ENCODE measurements around the gene ZNG1A.
"Not testable (repeated sequence)": the region's sequence is repeated elsewhere in the genome, so short reads cannot be mapped to it uniquely, and the experiment has no call there.

ZNG1A gene

GRCh38 chr9:219670-220365 lies 41.0 kb upstream of the ZNG1A start:
- CTCF ChIA-PET: interaction anchor here (0.8 to 1.2 kb wide), 3 partner anchors 9 to 75 kb away, joined by 3 read pairs; no protein-coding TSS in a partner anchor
- peaks cover 37 to 71% (median 48%) of the 10 kb centered on the region in 4 experiments for H3K4me1 ChIP-seq (ENCODE audit: control extremely low read depth in 1 of 4, control insufficient read depth in 4 of 4, insufficient read depth in 4 of 4, low read length in 3 of 4)
- no peak for DNase-seq
- H3K36me3 ChIP-seq (ENCODE audit: control insufficient read depth in 4 of 4, insufficient read depth in 4 of 4, low read length in 3 of 4): no peaks in the 10 kb centered on the region
- no peak overlapping the region for H3K27ac ChIP-seq (ENCODE audit: insufficient read depth in 1 of 2, low read depth in 1 of 2, low read length in 2 of 2, poor library complexity in 1 of 2, severe bottlenecking in 2 of 2)
- H3K9me3 ChIP-seq (ENCODE audit: control extremely low read depth in 1 of 5, control insufficient read depth in 4 of 5, insufficient read depth in 2 of 5, low read depth in 1 of 5, low read length in 4 of 5): no peaks in the 10 kb centered on the region
- no peak overlapping the region for H3K4me3 ChIP-seq (ENCODE audit: control insufficient read depth in 1 of 7, extremely low read depth in 1 of 7, insufficient read depth in 4 of 7, low read depth in 2 of 7, low read length in 6 of 7)
- H3K27me3 ChIP-seq (replicated peaks in 2 of 5; ENCODE audit: control insufficient read depth in 4 of 5, insufficient read depth in 5 of 5, low read length in 4 of 5): no peaks in the 10 kb centered on the region
- POLR2A ChIA-PET: interaction anchor here (0.6 kb wide), 1 partner anchor 87 kb away, joined by 7 read pairs; no protein-coding TSS in a partner anchor
- 89% methylated on average over 4 of the region's 7 CpGs for WGBS (ENCODE audit: insufficient coverage)

GRCh38 chr9:219036-219435 lies 40.2 kb upstream of the ZNG1A start:
- H3K36me3 ChIP-seq (ENCODE audit: control insufficient read depth in 4 of 4, insufficient read depth in 4 of 4, low read length in 3 of 4); H3K27ac ChIP-seq (ENCODE audit: insufficient read depth in 1 of 2, low read depth in 1 of 2, low read length in 2 of 2, poor library complexity in 1 of 2, severe bottlenecking in 2 of 2); H3K9me3 ChIP-seq (ENCODE audit: control extremely low read depth in 1 of 5, control insufficient read depth in 4 of 5, insufficient read depth in 2 of 5, low read depth in 1 of 5, low read length in 4 of 5); POLR2A ChIA-PET; H3K27me3 ChIP-seq (replicated peaks in 2 of 5; ENCODE audit: control insufficient read depth in 4 of 5, insufficient read depth in 5 of 5, low read length in 4 of 5); H3K4me3 ChIP-seq (ENCODE audit: control insufficient read depth in 1 of 7, extremely low read depth in 1 of 7, insufficient read depth in 4 of 7, low read depth in 2 of 7, low read length in 6 of 7); DNase-seq: not testable (repeated sequence)
- whole genome bisulfite sequencing (ENCODE audit: insufficient coverage): 92% methylated on average over 4 of the region's 7 CpGs
- H3K4me1 ChIP-seq (ENCODE audit: control extremely low read depth in 1 of 4, control insufficient read depth in 4 of 4, insufficient read depth in 4 of 4, low read length in 3 of 4): peaks cover 29 to 67% (median 40%) of the 10 kb centered on the region in 4 experiments
- CTCF ChIA-PET: interaction anchor here (1.2 kb wide), 1 partner anchor 17 kb away, joined by 3 read pairs; no protein-coding TSS in a partner anchor

- no peak for DNase-seq
- CTCF ChIA-PET: interaction anchor here (0.9 kb wide), 1 partner anchor 48 kb away, joined by 3 read pairs; no protein-coding TSS in a partner anchor
- no peaks in the 10 kb centered on the region for H3K27me3 ChIP-seq (replicated peaks in 2 of 5; ENCODE audit: control insufficient read depth in 4 of 5, insufficient read depth in 5 of 5, low read length in 4 of 5)
- H3K4me1 ChIP-seq (ENCODE audit: control extremely low read depth in 1 of 4, control insufficient read depth in 4 of 4, insufficient read depth in 4 of 4, low read length in 3 of 4): peaks cover 20 to 56% (median 29%) of the 10 kb centered on the region in 4 experiments
- no peak overlapping the region for H3K4me3 ChIP-seq (ENCODE audit: control insufficient read depth in 1 of 7, extremely low read depth in 1 of 7, insufficient read depth in 4 of 7, low read depth in 2 of 7, low read length in 6 of 7)
- H3K9me3 ChIP-seq (ENCODE audit: control extremely low read depth in 1 of 5, control insufficient read depth in 4 of 5, insufficient read depth in 2 of 5, low read depth in 1 of 5, low read length in 4 of 5): no peaks in the 10 kb centered on the region
- POLR2A ChIA-PET: no interaction called here
- no CpG with 5 or more reads among the region's 2 CpGs for WGBS (ENCODE audit: insufficient coverage)
- H3K36me3 ChIP-seq (ENCODE audit: control insufficient read depth in 4 of 4, insufficient read depth in 4 of 4, low read length in 3 of 4): no peaks in the 10 kb centered on the region
- H3K27ac ChIP-seq (ENCODE audit: insufficient read depth in 1 of 2, low read depth in 1 of 2, low read length in 2 of 2, poor library complexity in 1 of 2, severe bottlenecking in 2 of 2): no peak overlapping the region
Observed at GRCh38 chr9:217950-218349, 39.1 kb upstream of the ZNG1A start.

GRCh38 chr9:216866-217265 lies 38.0 kb upstream of the ZNG1A start:
- no peaks in the 10 kb centered on the region for H3K36me3 ChIP-seq (ENCODE audit: control insufficient read depth in 4 of 4, insufficient read depth in 4 of 4, low read length in 3 of 4)
- H3K9me3 ChIP-seq (ENCODE audit: control extremely low read depth in 1 of 5, control insufficient read depth in 4 of 5, insufficient read depth in 2 of 5, low read depth in 1 of 5, low read length in 4 of 5): no peaks in the 10 kb centered on the region
- peaks cover 12 to 45% (median 19%) of the 10 kb centered on the region in 4 experiments for H3K4me1 ChIP-seq (ENCODE audit: control extremely low read depth in 1 of 4, control insufficient read depth in 4 of 4, insufficient read depth in 4 of 4, low read length in 3 of 4)
- H3K27ac ChIP-seq (ENCODE audit: insufficient read depth in 1 of 2, low read depth in 1 of 2, low read length in 2 of 2, poor library complexity in 1 of 2, severe bottlenecking in 2 of 2): no peak overlapping the region
- POLR2A ChIA-PET: no interaction called here
- H3K27me3 ChIP-seq (replicated peaks in 2 of 5; ENCODE audit: control insufficient read depth in 4 of 5, insufficient read depth in 5 of 5, low read length in 4 of 5): no peaks in the 10 kb centered on the region
- WGBS (ENCODE audit: insufficient coverage): no CpG with 5 or more reads among the region's 1 CpG
- no peak for DNase-seq
- CTCF ChIA-PET: interaction anchor here (0.7 to 3.3 kb wide), 4 partner anchors 49 to 130 kb away, joined by 3 to 12 read pairs (median 3); no protein-coding TSS in a partner anchor
- peak overlapping the region in 2 of 7 experiments; percentile 43 to 82 for H3K4me3 ChIP-seq (ENCODE audit: control insufficient read depth in 1 of 7, extremely low read depth in 1 of 7, insufficient read depth in 4 of 7, low read depth in 2 of 7, low read length in 6 of 7)

- POLR2A ChIA-PET: interaction anchor here (1.0 to 1.4 kb wide), 2 partner anchors 57 to 66 kb away, joined by 3 to 5 read pairs; no protein-coding TSS in a partner anchor
- peak overlapping the region in 1 of 2 experiments; percentile 79 for H3K27ac ChIP-seq (ENCODE audit: insufficient read depth in 1 of 2, low read depth in 1 of 2, low read length in 2 of 2, poor library complexity in 1 of 2, severe bottlenecking in 2 of 2)
Observed at GRCh38 chr9:215631-216155, 36.8 kb upstream of the ZNG1A start.

GRCh38 chr9:214648-215493 lies 36.0 kb upstream of the ZNG1A start, which contains the start of gene DOCK8:
TSS of gene DOCK8 (plus strand) at chr9:214865. CDS start at chr9:214977, 112 bp downstream.
- H3K4me1 ChIP-seq (ENCODE audit: control extremely low read depth in 1 of 4, control insufficient read depth in 4 of 4, insufficient read depth in 4 of 4, low read length in 3 of 4): peaks cover 10 to 36% (median 16%) of the 10 kb centered on the region in 4 experiments
- H3K4me3 ChIP-seq (ENCODE audit: control insufficient read depth in 1 of 7, extremely low read depth in 1 of 7, insufficient read depth in 4 of 7, low read depth in 2 of 7, low read length in 6 of 7): peak within 1 kb of the TSS; percentile 81 to 91 (median 87)
- ChIA-PET POLR2A (interaction anchor here (0.6 to 1.4 kb wide), 3 partner anchors 58 to 75 kb away, joined by 3 to 5 read pairs (median 3); no protein-coding TSS in a partner anchor), CTCF (interaction anchor here (0.8 to 3.3 kb wide), 18 partner anchors 8 to 101 kb away, joined by 3 to 13 read pairs (median 4); no protein-coding TSS in a partner anchor)
- peak; percentile 85 to 94 (median 93) for DNase-seq
- whole genome bisulfite sequencing (ENCODE audit: insufficient coverage): 0% methylated on average over 99 of the region's 103 CpGs
- no peaks in the 10 kb centered on the region for H3K27me3 ChIP-seq (replicated peaks in 2 of 5; ENCODE audit: control insufficient read depth in 4 of 5, insufficient read depth in 5 of 5, low read length in 4 of 5)
- peak within 1 kb of the TSS in 1 of 2 experiments; percentile 79 for H3K27ac ChIP-seq (ENCODE audit: insufficient read depth in 1 of 2, low read depth in 1 of 2, low read length in 2 of 2, poor library complexity in 1 of 2, severe bottlenecking in 2 of 2)
- H3K36me3 ChIP-seq (ENCODE audit: control insufficient read depth in 4 of 4, insufficient read depth in 4 of 4, low read length in 3 of 4): no peaks in the 10 kb centered on the region
- H3K9me3 ChIP-seq (ENCODE audit: control extremely low read depth in 1 of 5, control insufficient read depth in 4 of 5, insufficient read depth in 2 of 5, low read depth in 1 of 5, low read length in 4 of 5): no peaks in the 10 kb centered on the region

More at GRCh38 chr9:215631-216155, 36.8 kb upstream of the ZNG1A start:
- Histone ChIP-seq H3K4me1 (ENCODE audit: control extremely low read depth in 1 of 4, control insufficient read depth in 4 of 4, insufficient read depth in 4 of 4, low read length in 3 of 4) (peaks cover 10 to 43% (median 18%) of the 10 kb centered on the region in 4 experiments), H3K27me3 (replicated peaks in 2 of 5; ENCODE audit: control insufficient read depth in 4 of 5, insufficient read depth in 5 of 5, low read length in 4 of 5) (no peaks in the 10 kb centered on the region), H3K9me3 (ENCODE audit: control extremely low read depth in 1 of 5, control insufficient read depth in 4 of 5, insufficient read depth in 2 of 5, low read depth in 1 of 5, low read length in 4 of 5) (no peaks in the 10 kb centered on the region), H3K4me3 (ENCODE audit: control insufficient read depth in 1 of 7, extremely low read depth in 1 of 7, insufficient read depth in 4 of 7, low read depth in 2 of 7, low read length in 6 of 7) (peak overlapping the region in 6 of 7 experiments; percentile 81 to 91 (median 86)), H3K36me3 (ENCODE audit: control insufficient read depth in 4 of 4, insufficient read depth in 4 of 4, low read length in 3 of 4) (no peaks in the 10 kb centered on the region)
- WGBS (ENCODE audit: insufficient coverage): 80% methylated on average over 2 of the region's 6 CpGs
- CTCF ChIA-PET: interaction anchor here (1.0 to 3.3 kb wide), 14 partner anchors 8 to 100 kb away, joined by 3 to 13 read pairs (median 6); no protein-coding TSS in a partner anchor
- peak in 1 of 3 donors; percentile 13 for DNase-seq

All from common myeloid progenitor, CD34-positive (primary cell).